Uterus (tissue), 2 donors: Measurements from ENCODE around the gene CIZ1.

Source experiments
- CTCF ChIP-seq, 4 experiments: fragments of 200-600 bp in 2 of 4; fragments of 450-650 bp in 2 of 4; sonication (generic) in 2 of 4; IDR thresholded peaks; one replicate each; pipeline ENCODE4 v1.5.1; 2016 to 2019; ENCODE audit warnings: antibody characterized with exemption in 4 of 4, mild to moderate bottlenecking in 2 of 4, moderate library complexity in 1 of 4
- POLR2A ChIP-seq, 2 donors: fragments of 450-650 bp; IDR thresholded peaks; one replicate each; pipeline ENCODE4 v1.6.1; 2016; ENCODE audit warnings: antibody characterized with exemption in 2 of 2, mild to moderate bottlenecking in 1 of 2, moderate library complexity in 1 of 2

GRCh38 chr9:128162215-128163026 is 29.0 kb downstream of the CIZ1 start:
- TF ChIP-seq CTCF (IDR thresholded peaks at IDR 0.05) = no peak
- no peak for TF ChIP-seq POLR2A (IDR thresholded peaks at IDR 0.05)
